Mesendoderm (in vitro differentiated cells): ENCODE measurements around the gene DYRK1A.

Experiments
- DNase-seq: peaks from one replicate; pipeline ENCODE4 v3.0.0; 2013
- H2AK5ac ChIP-seq: 2 replicates; pipeline ENCODE4 v1.6.1; 2013; ENCODE audit warnings: low read length, inconsistent platforms
- H2BK120ac ChIP-seq: 2 replicates; pipeline ENCODE4 v1.6.1; 2013; ENCODE audit warnings: low read depth, mild to moderate bottlenecking, low read length, moderate library complexity, mixed read lengths
- H2BK15ac ChIP-seq: replicated peaks from 2 replicates; pipeline ENCODE4 v1.6.1; 2013; ENCODE audit warnings: low read depth, mild to moderate bottlenecking, moderate library complexity
- H2BK5ac ChIP-seq: 2 replicates; pipeline ENCODE4 v1.6.1; 2013; ENCODE audit warnings: low read length, inconsistent platforms
- H3K18ac ChIP-seq: 2 replicates; pipeline ENCODE4 v1.6.1; 2013; ENCODE audit warnings: mild to moderate bottlenecking, low read length, mixed read lengths
- H3K23ac ChIP-seq: one replicate; pipeline ENCODE4 v1.6.1; 2013; ENCODE audit warnings: low read length
- H3K27ac ChIP-seq: 2 replicates; pipeline ENCODE4 v1.5.1; 2013; ENCODE audit warnings: low read depth, mild to moderate bottlenecking, inconsistent platforms, low read length, moderate library complexity
- H3K27me3 ChIP-seq: 2 replicates; pipeline ENCODE4 v1.6.1; 2013; ENCODE audit warnings: low read length, control low read depth, mild to moderate bottlenecking, inconsistent platforms; ENCODE audit not compliant: insufficient read depth, poor library complexity
- H3K36me3 ChIP-seq: 2 replicates; pipeline ENCODE4 v1.6.1; 2013; ENCODE audit warnings: low read length, inconsistent platforms; ENCODE audit not compliant: control insufficient read depth, insufficient read depth
- H3K4ac ChIP-seq: one replicate; pipeline ENCODE4 v1.6.1; 2013; ENCODE audit warnings: low read depth, mild to moderate bottlenecking, low read length, moderate library complexity
- H3K4me1 ChIP-seq: 2 replicates; pipeline ENCODE4 v1.6.1; 2013; ENCODE audit warnings: low read depth, low read length, inconsistent platforms; ENCODE audit not compliant: control insufficient read depth
- H3K4me2 ChIP-seq: 2 replicates; pipeline ENCODE4 v1.6.1; 2013; ENCODE audit warnings: low read length
- H3K4me3 ChIP-seq: 2 replicates; pipeline ENCODE4 v1.5.1; 2013; ENCODE audit warnings: mild to moderate bottlenecking, low read length
- H3K56ac ChIP-seq: one replicate; pipeline ENCODE4 v1.6.1; 2013; ENCODE audit warnings: low read length
- H3K79me1 ChIP-seq: 2 replicates; pipeline ENCODE4 v1.6.1; 2013; ENCODE audit warnings: low read length, inconsistent platforms
- H3K79me2 ChIP-seq: 2 replicates; pipeline ENCODE4 v1.6.1; 2013; ENCODE audit warnings: mild to moderate bottlenecking, low read length; ENCODE audit not compliant: control insufficient read depth, insufficient read depth
- H3K9ac ChIP-seq: 2 replicates; pipeline ENCODE4 v1.6.1; 2013; ENCODE audit warnings: low read length, inconsistent platforms
- H4K5ac ChIP-seq: one replicate; pipeline ENCODE4 v1.6.1; 2013; ENCODE audit warnings: low read length
- H4K8ac ChIP-seq: one replicate; pipeline ENCODE4 v1.6.1; 2013; ENCODE audit warnings: low read depth, mild to moderate bottlenecking, control low read depth, low read length, moderate library complexity
- WGBS: extraction: QIAGEN DNeasy Blood & Tissue Kit; methylation state at CpG from one replicate; pipeline ENCODE4 v1.1.7; 2013; ENCODE audit warnings: low lambda C conversion rate, missing lambda C conversion rate; ENCODE audit not compliant: insufficient coverage; ENCODE audit errors: extremely low coverage; 5-methylcytosine and 5-hydroxymethylcytosine counted together

Gene DYRK1A

DNA sequence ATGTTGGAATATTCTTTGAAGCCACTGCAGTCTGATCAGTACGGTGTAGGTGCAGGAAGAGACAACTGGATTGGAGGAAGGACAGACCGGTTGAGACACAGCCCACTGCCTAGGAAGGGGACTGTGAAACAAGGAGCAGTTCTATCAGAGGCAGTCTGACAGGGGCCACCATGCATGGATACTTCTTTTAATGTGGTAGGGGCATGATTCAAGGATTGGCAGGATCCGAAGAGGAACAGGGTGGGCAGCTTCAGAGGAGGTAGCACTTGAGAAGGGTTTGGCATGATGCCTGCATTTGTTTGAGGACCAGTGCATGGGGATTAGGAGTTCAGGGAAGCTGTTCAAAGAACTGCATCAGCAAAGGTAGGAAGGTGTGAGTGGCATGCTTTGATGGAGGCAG, 167.9 kb downstream of the DYRK1A start:
- no peak for DNase-seq
- Histone ChIP-seq H3K4me2 (no peak overlapping the region), H3K27me3 (no peaks in the 10 kb centered on the region), H3K36me3 (no peaks in the 10 kb centered on the region), H2BK5ac (no peak overlapping the region), H3K18ac (no peak overlapping the region), H4K8ac (no peak overlapping the region), H3K79me2 (no peaks in the 10 kb centered on the region), H2BK120ac (no peak overlapping the region), H2AK5ac (no peak overlapping the region), H3K4ac (no peak overlapping the region), H3K79me1 (no peaks in the 10 kb centered on the region), H3K23ac (no peak overlapping the region), H3K27ac (no peak overlapping the region), H2BK15ac (no peak overlapping the region), H3K56ac (no peak overlapping the region), H3K9ac (no peak overlapping the region), H3K4me1 (no peaks in the 10 kb centered on the region), H4K5ac (no peak overlapping the region), H3K4me3 (no peak overlapping the region)
- no CpG with 5 or more reads among the region's 3 CpGs for WGBS

- H3K79me1 ChIP-seq, result no peaks in the 10 kb centered on the region
- H3K4me2 ChIP-seq, result no peak overlapping the region
- no peaks in the 10 kb centered on the region for H3K4me1 ChIP-seq
- H4K8ac ChIP-seq, result no peak overlapping the region
- no peak overlapping the region for H2BK15ac ChIP-seq
- H2AK5ac ChIP-seq, result no peak overlapping the region
- no peak for DNase-seq
- H2BK120ac ChIP-seq, result no peak overlapping the region
- H3K27me3 ChIP-seq, result no peaks in the 10 kb centered on the region
- H3K36me3 ChIP-seq, result no peaks in the 10 kb centered on the region
- no peak overlapping the region for H3K4ac ChIP-seq
- no peak overlapping the region for H3K18ac ChIP-seq
- no peak overlapping the region for H3K9ac ChIP-seq
- whole genome bisulfite sequencing, result no CpG with 5 or more reads among the region's 3 CpGs
- no peak overlapping the region for H3K4me3 ChIP-seq
- no peak overlapping the region for H3K23ac ChIP-seq
- no peak overlapping the region for H3K56ac ChIP-seq
- H3K27ac ChIP-seq, result no peak overlapping the region
- no peak overlapping the region for H4K5ac ChIP-seq
- no peaks in the 10 kb centered on the region for H3K79me2 ChIP-seq
- H2BK5ac ChIP-seq, result no peak overlapping the region
Measured at GRCh38 chr21:37535130-37535529, 168.6 kb downstream of the DYRK1A start.

- Histone ChIP-seq H2AK5ac (no peak overlapping the region), H3K36me3 (no peaks in the 10 kb centered on the region), H3K79me1 (no peaks in the 10 kb centered on the region), H4K8ac (no peak overlapping the region), H3K27me3 (no peaks in the 10 kb centered on the region), H4K5ac (no peak overlapping the region), H3K23ac (no peak overlapping the region), H3K4me3 (no peak overlapping the region), H2BK120ac (no peak overlapping the region), H3K4ac (no peak overlapping the region), H3K4me2 (no peak overlapping the region), H3K79me2 (no peaks in the 10 kb centered on the region), H3K56ac (no peak overlapping the region), H3K9ac (no peak overlapping the region), H3K4me1 (no peaks in the 10 kb centered on the region), H2BK5ac (no peak overlapping the region), H2BK15ac (no peak overlapping the region), H3K27ac (no peak overlapping the region), H3K18ac (no peak overlapping the region)
- WGBS, result no CpG with 5 or more reads among the region's 7 CpGs
- no peak for DNase-seq
Measured at GRCh38 chr21:37535672-37536071, 169.1 kb downstream of the DYRK1A start.

- no peak overlapping the region for H3K56ac ChIP-seq
- no peak overlapping the region for H3K4me3 ChIP-seq
- H3K23ac ChIP-seq, result no peak overlapping the region
- H3K36me3 ChIP-seq, result no peaks in the 10 kb centered on the region
- no peak overlapping the region for H2BK120ac ChIP-seq
- no peak overlapping the region for H3K27ac ChIP-seq
- H3K4ac ChIP-seq, result no peak overlapping the region
- no peaks in the 10 kb centered on the region for H3K79me2 ChIP-seq
- H2AK5ac ChIP-seq, result no peak overlapping the region
- H3K4me2 ChIP-seq, result no peak overlapping the region
- no peak overlapping the region for H2BK15ac ChIP-seq
- H3K9ac ChIP-seq, result no peak overlapping the region
- no peak overlapping the region for H4K8ac ChIP-seq
- no peak overlapping the region for H4K5ac ChIP-seq
- peak; percentile 67 for DNase-seq
- H3K27me3 ChIP-seq, result no peaks in the 10 kb centered on the region
- no peaks in the 10 kb centered on the region for H3K79me1 ChIP-seq
- no peak overlapping the region for H3K18ac ChIP-seq
- no peak overlapping the region for H2BK5ac ChIP-seq
- WGBS, result no CpG with 5 or more reads among the region's 8 CpGs
- H3K4me1 ChIP-seq, result no peaks in the 10 kb centered on the region
Measured at GRCh38 chr21:37536616-37537278, 170.2 kb downstream of the DYRK1A start.

GRCh38 chr21:37537391-37537996, 170.9 kb downstream of the DYRK1A start:
- no peak overlapping the region for H3K4me3 ChIP-seq
- peak overlapping the region; percentile 91 for H3K18ac ChIP-seq
- H3K79me2 ChIP-seq, result no peaks in the 10 kb centered on the region
- H3K36me3 ChIP-seq, result no peaks in the 10 kb centered on the region
- H3K9ac ChIP-seq, result no peak overlapping the region
- H3K4me1 ChIP-seq, result no peaks in the 10 kb centered on the region
- H3K27ac ChIP-seq, result no peak overlapping the region
- H4K8ac ChIP-seq, result no peak overlapping the region
- WGBS, result no CpG with 5 or more reads among the region's 4 CpGs
- no peak overlapping the region for H4K5ac ChIP-seq
- peak overlapping the region; percentile 28 for H2AK5ac ChIP-seq
- peak overlapping the region; percentile 46 for H3K56ac ChIP-seq
- DNase-seq, result no peak
- no peaks in the 10 kb centered on the region for H3K79me1 ChIP-seq
- H2BK120ac ChIP-seq, result peak overlapping the region; percentile 83
- H2BK5ac ChIP-seq, result peak overlapping the region; percentile 79
- no peaks in the 10 kb centered on the region for H3K27me3 ChIP-seq
- H3K23ac ChIP-seq, result no peak overlapping the region
- H2BK15ac ChIP-seq, result no peak overlapping the region
- H3K4me2 ChIP-seq, result no peak overlapping the region
- H3K4ac ChIP-seq, result peak overlapping the region; percentile 79
